Hematopoietic multipotent progenitor cell (in vitro differentiated cells): ENCODE results near the gene MPPE1. TPM values are rescaled to one million over a fixed set of nuclear protein-coding genes. Genes with fewer than 3 reads are reported as not detected.
"Not testable (repeated sequence)": the region's sequence is repeated elsewhere in the genome, so short reads cannot be mapped to it uniquely, and the experiment has no call there.

Experiments
- DNase-seq, 3 donors: peaks; one replicate each; pipeline ENCODE4 v3.0.0-alpha.2; 2011 to 2015; ENCODE audit warnings: low read depth in 2 of 3, low spot score in 2 of 3
- total RNA-seq: library from RNA; depleted of rRNA; stranded (reverse); fragments of >200 nt; gene quantifications from one replicate; pipeline ENCODE4 v1.2.3, GENCODE V29; 2012

MPPE1 gene
- total RNA-seq, 1 donor: 21.3 TPM

GRCh38 chr18:11860594-11861450 lies 47.3 kb downstream of the MPPE1 start:
- no peak for DNase-seq

GRCh38 chr18:11859903-11860407 lies 48.2 kb downstream of the MPPE1 start:
- DNase-seq: no peak

DNA sequence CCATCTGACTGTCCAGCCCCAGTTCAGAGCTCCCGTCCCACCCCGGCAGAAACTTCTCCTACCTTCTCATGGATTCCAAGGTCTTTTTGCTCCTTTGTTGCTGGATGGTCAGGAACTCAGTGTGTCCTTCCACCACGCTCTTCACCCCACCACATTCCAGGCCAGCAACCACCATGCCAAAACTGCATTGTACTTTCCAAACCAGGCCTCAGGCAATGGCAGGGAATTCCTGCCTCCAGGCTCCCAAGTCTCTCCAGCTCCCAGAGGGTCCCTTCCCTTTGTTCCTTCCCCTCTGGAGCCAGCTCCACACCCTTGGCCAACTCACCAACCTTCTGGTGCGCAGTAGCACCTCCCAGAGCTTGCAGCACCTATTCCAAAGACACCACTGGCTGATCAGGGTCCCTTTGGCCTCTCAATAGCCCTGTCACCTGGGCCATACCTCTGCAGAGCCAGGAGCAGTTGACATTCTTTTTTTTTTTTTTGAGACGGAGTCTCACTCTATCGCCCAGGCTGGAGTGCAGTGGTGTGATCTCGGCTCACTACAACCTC lies 48.8 kb downstream of the MPPE1 start:
- no peak for DNase-seq

GRCh38 chr18:11857177-11857887 lies 50.8 kb downstream of the MPPE1 start:
- DNase-seq: peak in 1 of 3 donors; percentile 24

GRCh38 chr18:11854554-11854953 lies 53.6 kb downstream of the MPPE1 start:
- not testable (repeated sequence) for DNase-seq

DNA sequence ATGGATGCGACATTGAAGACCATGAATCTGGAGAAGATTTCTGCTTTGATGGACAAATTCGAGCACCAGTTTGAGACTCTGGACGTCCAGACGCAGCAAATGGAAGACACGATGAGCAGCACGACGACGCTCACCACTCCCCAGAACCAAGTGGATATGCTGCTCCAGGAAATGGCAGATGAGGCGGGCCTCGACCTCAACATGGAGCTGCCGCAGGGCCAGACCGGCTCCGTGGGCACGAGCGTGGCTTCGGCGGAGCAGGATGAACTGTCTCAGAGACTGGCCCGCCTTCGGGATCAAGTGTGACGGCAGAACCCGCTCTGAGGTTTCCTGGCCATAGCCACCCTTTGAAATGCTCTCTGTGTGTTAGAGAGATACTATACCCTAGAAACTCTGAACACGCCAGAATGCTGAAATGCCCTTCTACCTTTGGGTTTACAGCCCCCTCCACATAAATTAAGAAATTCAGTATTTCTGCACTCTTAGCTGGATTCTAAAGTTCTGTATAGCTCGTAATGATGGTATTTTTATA lies 56.2 kb downstream of the MPPE1 start:
- DNase-seq: peak; percentile 18 to 39 (median 24)

GRCh38 chr18:11851146-11851805 lies 56.8 kb downstream of the MPPE1 start, which contains the start of gene CHMP1B:
Gene CHMP1B, plus strand, starts transcription at chr18:11851413. Its CDS starts 99 bp downstream, at chr18:11851512.
- DNase-seq: peak; percentile 92 to 98 (median 97)

DNA sequence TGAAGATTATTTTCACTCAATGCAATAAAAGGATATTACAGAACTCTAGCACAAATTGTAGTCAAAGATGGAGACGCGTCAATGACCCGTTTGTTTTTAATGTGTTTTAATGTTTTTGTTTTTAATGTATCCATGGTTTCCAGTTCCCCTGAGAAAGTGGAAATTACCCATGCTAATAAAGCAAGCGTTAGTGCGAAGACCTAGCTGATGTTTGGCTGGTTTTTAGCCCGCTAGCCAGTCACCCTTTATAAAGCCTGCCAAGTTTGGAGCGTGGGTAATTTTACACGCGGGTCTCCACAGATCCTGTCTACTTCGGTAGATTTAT lies 57.3 kb downstream of the MPPE1 start:
- peak in 1 of 3 donors; percentile 89 for DNase-seq

GRCh38 chr18:11849841-11850634 lies 58.1 kb downstream of the MPPE1 start:
- peak; percentile 40 to 56 (median 44) for DNase-seq

DNA sequence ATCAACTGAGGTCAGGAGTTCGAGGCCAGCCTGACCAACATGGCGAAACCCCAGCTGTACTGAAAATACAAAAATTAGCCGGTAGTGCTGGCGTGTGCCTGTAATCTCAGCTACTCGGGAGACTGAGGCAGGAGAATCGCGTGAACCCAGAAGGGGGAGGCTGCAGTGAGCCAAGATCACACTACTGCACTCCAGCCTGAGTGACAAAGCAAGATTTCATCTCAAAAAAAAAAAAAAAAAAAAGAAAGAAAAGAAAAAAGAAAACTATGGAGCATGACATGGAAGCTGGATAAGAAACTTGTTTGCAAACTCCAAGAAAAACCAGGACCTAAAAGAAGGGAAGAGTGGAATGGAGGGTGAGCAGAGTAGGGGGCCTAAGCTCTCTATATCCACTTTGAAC lies 58.8 kb downstream of the MPPE1 start:
- DNase-seq: no peak

GRCh38 chr18:11847811-11848210 lies 60.3 kb downstream of the MPPE1 start:
- DNase-seq: no peak

DNA sequence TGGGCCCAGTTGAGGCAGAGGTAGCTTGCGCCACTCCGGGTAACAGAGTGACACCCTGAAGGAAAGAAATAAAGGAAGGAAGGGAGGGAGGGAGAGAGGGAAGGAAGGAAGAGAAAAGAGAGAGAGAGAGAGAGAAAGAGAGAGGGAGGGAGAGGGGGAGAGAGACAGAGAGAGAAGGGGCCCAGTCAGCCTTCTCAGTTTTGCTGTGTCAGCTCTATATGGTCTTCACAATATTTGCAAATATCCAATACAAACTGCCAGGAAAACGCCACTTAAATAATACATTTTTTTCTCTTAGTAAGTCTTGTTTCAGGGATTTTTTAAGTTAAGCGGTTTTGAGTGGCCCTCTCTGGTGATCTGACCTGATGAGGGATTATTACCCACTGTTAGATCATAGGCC lies 62.5 kb downstream of the MPPE1 start:
- DNase-seq: no peak

DNA sequence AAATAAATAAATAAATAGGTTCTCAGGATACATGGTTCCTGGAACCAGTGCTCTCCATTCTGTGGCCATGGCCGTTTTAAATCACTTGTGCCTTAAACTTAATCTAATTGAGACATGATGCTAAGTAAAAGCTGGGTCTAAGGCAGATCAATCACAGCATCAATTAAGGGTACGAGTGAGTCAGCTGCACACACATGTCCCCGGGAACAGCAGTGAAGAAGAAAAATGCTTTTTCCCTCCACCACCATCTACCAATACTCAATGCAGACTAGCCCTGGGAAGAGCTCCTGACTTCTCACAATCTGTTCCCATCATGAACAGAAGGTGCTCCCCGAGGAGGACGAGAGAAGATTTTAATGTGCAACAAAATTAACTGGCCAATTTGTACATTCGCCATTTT lies 63.7 kb downstream of the MPPE1 start:
- DNase-seq: no peak

- no peak for DNase-seq
These were observed 65.6 kb downstream of the MPPE1 start for GRCh38 chr18:11842562-11842961.

DNA sequence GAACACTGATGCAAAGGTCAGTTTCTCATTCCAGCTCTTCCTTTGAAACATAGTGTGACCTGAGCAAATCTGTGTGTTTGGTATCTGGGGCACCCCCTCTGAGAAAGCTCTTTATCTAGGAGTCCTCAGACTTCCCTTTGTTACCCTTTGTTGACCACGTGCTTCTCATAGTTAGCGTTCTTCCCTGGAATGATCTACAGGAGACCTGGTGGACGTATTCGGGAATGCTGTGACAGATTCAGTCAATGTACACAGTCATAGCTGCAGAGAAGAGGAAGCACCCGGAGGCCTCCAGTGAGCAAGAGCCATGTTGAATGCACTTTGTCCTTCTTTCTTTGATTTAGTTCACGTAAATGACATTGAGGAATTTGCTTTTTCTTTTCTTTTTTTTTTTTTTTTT lies 67.6 kb downstream of the MPPE1 start:
- DNase-seq: no peak

- no peak for DNase-seq
These were observed 68.6 kb downstream of the MPPE1 start for GRCh38 chr18:11839556-11839955.

- no peak for DNase-seq
These were observed 73.3 kb downstream of the MPPE1 start for GRCh38 chr18:11834772-11835171.
